K562 (cell line): ENCODE results near the gene SLC14A1. TPM values are rescaled to one million over a fixed set of nuclear protein-coding genes. Genes with fewer than 3 reads are reported as not detected.

Experiments
- ATAC-seq: fragments of 200-7000 bp; cut with Tn5 transposase; 3 replicates; pipeline ENCODE4 v1.9.1; 2020; ENCODE audit warnings: moderate library complexity
- BruUV-seq: library from RNA; stranded (reverse); fragments of 400-500 nt; replicated peaks from 2 replicates; lab custom pipeline; 2021; lab: Mats Ljungman, UMichigan
- CTCF ChIA-PET: fragments of 300-600 bp; formaldehyde crosslinking; extraction: SDS; loops from one replicate; lab custom pipeline; 2021; ENCODE audit warnings: low intra/inter-chr PET ratio; lab: Yijun Ruan, JAX
- POLR2A ChIA-PET: fragments of 300-600, 350-650 bp; sonication (Branson Sonifier 250); formaldehyde crosslinking; extraction: SDS; loops from one replicate; lab custom pipeline; 2021; ENCODE audit warnings: antibody characterized with exemption, inconsistent platforms; lab: Yijun Ruan, JAX
- DNase-seq, 4 experiments: peaks; one replicate each; pipeline versions ENCODE4 v3.0.0 to v3.0.0-alpha.2; 2011 to 2018; ENCODE audit warnings: low spot score in 3 of 4, mixed read lengths in 3 of 4; ENCODE audit errors: extremely low read depth in 1 of 4
- FAIRE-seq: peaks from 2 replicates; lab custom pipeline; 2011; peaks lifted over from hg19 to GRCh38; lab: Jason Lieb, UNC
- H2AFZ ChIP-seq: 2 replicates; pipeline ENCODE4 v1.6.0; 2011; ENCODE audit warnings: low read depth, low read length, control low read depth, inconsistent platforms
- H3K27ac ChIP-seq: fragments of 200-600 bp; 3 replicates; pipeline ENCODE4 v1.8.0; 2011; ENCODE audit warnings: low read depth, mild to moderate bottlenecking, control low read depth, inconsistent platforms, low read length, moderate library complexity, mixed read lengths; ENCODE audit errors: extremely low read depth
- H3K27me3 ChIP-seq, 2 experiments: fragments of 300-600 bp in 1 of 2; 2 replicates in 1 of 2; 3 replicates in 1 of 2; pipeline versions ENCODE4 v1.6.0 to v1.8.0; 2011; ENCODE audit warnings: inconsistent platforms in 2 of 2, low read length in 2 of 2, mild to moderate bottlenecking in 1 of 2, mixed read lengths in 1 of 2, moderate library complexity in 1 of 2; ENCODE audit not compliant: control insufficient read depth in 2 of 2, insufficient read depth in 2 of 2
- H3K36me3 ChIP-seq: fragments of 300-600 bp; 3 replicates; pipeline ENCODE4 v1.8.0; 2011; ENCODE audit warnings: mild to moderate bottlenecking, low read length, inconsistent platforms; ENCODE audit not compliant: control insufficient read depth, insufficient read depth
- H3K4me1 ChIP-seq, 2 experiments: fragments of 200-600 bp in 1 of 2; replicated peaks in 1 of 2; 2 replicates in 1 of 2; 3 replicates in 1 of 2; pipeline versions ENCODE4 v1.5.1 to v1.8.0; 2011; ENCODE audit warnings: inconsistent platforms in 2 of 2, low read length in 2 of 2, mild to moderate bottlenecking in 1 of 2, mixed read lengths in 1 of 2, moderate library complexity in 1 of 2; ENCODE audit not compliant: control insufficient read depth in 2 of 2, insufficient read depth in 2 of 2
- H3K4me2 ChIP-seq: 2 replicates; pipeline ENCODE4 v1.6.1; 2011; ENCODE audit warnings: low read length, control low read depth, inconsistent platforms, mixed read lengths; ENCODE audit not compliant: insufficient read depth
- H3K4me3 ChIP-seq: fragments of 200-600 bp; sonication (generic), shearing (Covaris generic); 2 replicates; pipeline ENCODE4 v1.5.1; 2016; ENCODE audit warnings: control low read depth, inconsistent platforms
- H3K79me2 ChIP-seq: fragments of 200-600 bp; 3 replicates; pipeline ENCODE4 v1.8.0; 2011; ENCODE audit warnings: low read length, inconsistent platforms; ENCODE audit not compliant: control insufficient read depth, insufficient read depth
- H3K9ac ChIP-seq, 2 experiments: 2 replicates each; pipeline versions ENCODE4 v1.6.0 to v1.6.1; 2011; ENCODE audit warnings: low read depth in 2 of 2, low read length in 2 of 2, control low read depth in 1 of 2, inconsistent platforms in 1 of 2, mild to moderate bottlenecking in 1 of 2, mixed read lengths in 1 of 2; ENCODE audit not compliant: insufficient read depth in 1 of 2
- H3K9me1 ChIP-seq: one replicate; pipeline ENCODE4 v1.6.0; 2011; ENCODE audit warnings: inconsistent platforms, mild to moderate bottlenecking, low read length, moderate library complexity; ENCODE audit not compliant: control insufficient read depth, insufficient read depth
- H3K9me3 ChIP-seq: replicated peaks from 2 replicates; pipeline ENCODE4 v1.5.1; 2011; ENCODE audit warnings: low read depth, low read length, inconsistent platforms; ENCODE audit not compliant: control insufficient read depth, insufficient read depth
- H4K20me1 ChIP-seq: replicated peaks from 2 replicates; pipeline ENCODE4 v1.6.1; 2011; ENCODE audit warnings: low read length, inconsistent platforms, mixed read lengths; ENCODE audit not compliant: control insufficient read depth, insufficient read depth
- CBX1 ChIP-seq: sonication (generic); IDR thresholded peaks from 2 replicates; pipeline ENCODE4 v1.6.1; 2016; ENCODE audit warnings: antibody characterized with exemption, low read depth, mild to moderate bottlenecking
- CBX3 ChIP-seq, 2 experiments: IDR thresholded peaks; 1 replicate in 1 of 2; 2 replicates in 1 of 2; pipeline ENCODE4 v1.6.1; 2012; ENCODE audit warnings: inconsistent platforms in 2 of 2, low read length in 2 of 2, borderline replicate concordance in 1 of 2, control low read depth in 1 of 2
- CBX5 ChIP-seq: IDR thresholded peaks from 2 replicates; pipeline ENCODE4 v1.6.1; 2014; ENCODE audit warnings: low read depth, borderline replicate concordance
- DLX4 ChIP-seq: fragments of 250-450 bp; sonication (Bioruptor Pico); IDR thresholded peaks from 2 replicates; pipeline ENCODE4 v1.6.1; 2021; ENCODE audit warnings: mild to moderate bottlenecking
- DPF2 ChIP-seq: fragments of 450-650 bp; IDR thresholded peaks from 2 replicates; pipeline ENCODE4 v1.6.1; 2016
- EGR1 ChIP-seq: fragments of 450-650 bp; conservative IDR thresholded peaks from 2 replicates; pipeline ENCODE4 v1.6.1; 2017; ENCODE audit warnings: mild to moderate bottlenecking
- ESRRA ChIP-seq: fragments of 450-650 bp; IDR thresholded peaks from 2 replicates; pipeline ENCODE4 v1.6.1; 2014; ENCODE audit warnings: low read depth, mild to moderate bottlenecking, moderate library complexity, borderline replicate concordance
- MAX ChIP-seq: sonication (generic); formaldehyde crosslinking; IDR thresholded peaks from 2 replicates; pipeline ENCODE4 v1.9.0; 2022; ENCODE audit warnings: mild to moderate bottlenecking, missing genetic modification reagents
- MCM5 ChIP-seq: fragments of 450-650 bp; IDR thresholded peaks from 2 replicates; pipeline ENCODE4 v1.6.1; 2016; ENCODE audit warnings: low read depth
- MEF2D ChIP-seq: conservative IDR thresholded peaks from 2 replicates; pipeline ENCODE4 v1.6.1; 2016; ENCODE audit warnings: low read depth, missing genetic modification characterization, missing compliant biosample characterization
- RNF2 ChIP-seq: sonication (generic); IDR thresholded peaks from 2 replicates; pipeline ENCODE4 v1.6.1; 2016
- THAP7 ChIP-seq: fragments of 250-450 bp; sonication (Bioruptor Pico); IDR thresholded peaks from 2 replicates; pipeline ENCODE4 v1.5.0; 2021
- THRB ChIP-seq: fragments of 450-650 bp; formaldehyde crosslinking; conservative IDR thresholded peaks from 2 replicates; pipeline ENCODE4 v1.4.0; 2022; ENCODE audit warnings: mild to moderate bottlenecking, missing genetic modification characterization
- XRCC3 ChIP-seq: fragments of 450-650 bp; IDR thresholded peaks from 2 replicates; pipeline ENCODE4 v1.6.1; 2017; ENCODE audit warnings: mild to moderate bottlenecking, moderate library complexity
- ZNF124 ChIP-seq: sonication (generic); formaldehyde crosslinking; IDR thresholded peaks from 2 replicates; pipeline ENCODE4 v1.8.1; 2022; ENCODE audit warnings: missing genetic modification reagents
- ZNF217 ChIP-seq: sonication (generic); formaldehyde crosslinking; IDR thresholded peaks from 2 replicates; pipeline ENCODE4 v1.8.0; 2022; ENCODE audit warnings: mild to moderate bottlenecking, missing genetic modification reagents
- ZNF253 ChIP-seq: fragments of 250-450 bp; sonication (Bioruptor Pico); conservative IDR thresholded peaks from 2 replicates; pipeline ENCODE4 v1.6.1; 2021; ENCODE audit warnings: mild to moderate bottlenecking
- WGBS: fragments of 100-300 bp; shearing (Covaris generic); methylation state at CpG from one replicate; pipeline ENCODE4 v1.1.6; 2016; ENCODE audit warnings: low coverage, mixed read lengths; ENCODE audit not compliant: insufficient coverage; ENCODE audit errors: missing lambda C conversion rate; 5-methylcytosine and 5-hydroxymethylcytosine counted together
- in situ Hi-C: fragments of 300-500 bp; cut with MboI; formaldehyde crosslinking; loops from 4 replicates; pipeline ENCODE4 v1.15.0; 2018; ENCODE audit warnings: inconsistent platforms, mixed read lengths
- intact Hi-C: fragments of 100-400 bp; cut with micrococcal nuclease; formaldehyde crosslinking; loops from 2 replicates; pipeline ENCODE4 v1.14.2; 2022
- polyA plus RNA-seq, 8 experiments: library from polyadenylated mRNA; depleted of rRNA in 4 of 8; stranded (reverse) in 5 of 8; unstranded in 3 of 8; fragments of >200 nt; fragmentation: Nextera tagmentation in 2 of 8; fragmentation: Illumina TruSeq in 1 of 8; extraction: Ambion mirVana in 2 of 8; extraction: Trizol in 1 of 8; gene quantifications; 2 replicates each; pipeline versions ENCODE4 v1.2.1 to v1.2.3, GENCODE V29; 2011 to 2014; ENCODE audit warnings: inconsistent platforms in 1 of 8, missing spikeins in 1 of 8
- total RNA-seq, 7 experiments: library from RNA; depleted of rRNA in 6 of 7; stranded (reverse); fragments of >200 nt in 6 of 7; fragmentation: Illumina TruSeq in 2 of 7; extraction: Trizol in 2 of 7; gene quantifications; 2 replicates each; pipeline versions ENCODE4 v1.2.1 to v1.2.3, GENCODE V29; 2011 to 2021; ENCODE audit warnings: low replicate concordance in 1 of 7

Gene SLC14A1
- total and polyA plus RNA-seq, 9 of the 15 experiments (the other 6 are each of a cell fraction or from before 2014, with no cell fraction given) = 0.14 to 0.40 (median 0.20) TPM; not detected in 6

- CTCF ChIA-PET = no interaction called here
- no peak overlapping the region for H3K27ac ChIP-seq
- ATAC-seq (no peak), FAIRE-seq (no peak), DNase-seq (no peak)
- intact Hi-C loops (no loop called here), in situ Hi-C loops (no loop called here)
- H3K4me3 ChIP-seq = no peak overlapping the region
- H3K27me3 ChIP-seq = 0 out of 5 replicates have a peak, but pooled peaks cover 0 to under 1% of the 10 kb centered on the region in 2 experiments
- no peak overlapping the region for H3K4me2 ChIP-seq
- POLR2A ChIA-PET = no interaction called here
- no peaks in the 10 kb centered on the region for H3K9me1 ChIP-seq
- peaks cover 2% of the 10 kb centered on the region; the same call in 1 of the 2 replicates for H3K9me3 ChIP-seq
- WGBS = 0% methylated on average over 2 of the region's 4 CpGs
- TF ChIP-seq CBX5 (peak; percentile 75; the same call in 1 of the 2 replicates), DPF2 (no peak), MCM5 (no peak), CBX1 (0 out of 2 replicates have a peak, but pooled peaks have one; percentile 45), ZNF124 (CRISPR knock-in tag) (peak; percentile 96), ZNF253 (CRISPR knock-in tag) (no peak), CBX3 (IDR thresholded peaks at IDR 0.05; ENCODE audit: borderline replicate concordance in 1 of 2, low read length in 2 of 2) (peak in 1 of 2 experiments; percentile 47; a peak in 1 of 3 replicates), XRCC3 (no peak)
- no peaks in the 10 kb centered on the region for H4K20me1 ChIP-seq
- no peaks in the 10 kb centered on the region for H3K4me1 ChIP-seq
- H2AFZ ChIP-seq = no peak overlapping the region
- H3K9ac ChIP-seq = no peak overlapping the region
- H3K79me2 ChIP-seq = no peaks in the 10 kb centered on the region
- no peaks in the 10 kb centered on the region for H3K36me3 ChIP-seq
- no TSS peak for BruUV-seq
These were observed 15.2 kb upstream of the SLC14A1 start for GRCh38 chr18:45708831-45709230.

GRCh38 chr18:45712061-45712460 lies 11.9 kb upstream of the SLC14A1 start:
- CTCF ChIA-PET = no interaction called here
- TF ChIP-seq ESRRA (no peak), ZNF217 (CRISPR knock-in tag) (no peak), MAX (no peak), THRB (CRISPR knock-in tag) (no peak), EGR1 (no peak), THAP7 (CRISPR knock-in tag) (no peak), RNF2 (no peak), DLX4 (no peak), MEF2D (no peak)

More at GRCh38 chr18:45712061-45712460, 11.9 kb upstream of the SLC14A1 start:
- POLR2A ChIA-PET = no interaction called here
- Histone ChIP-seq H3K9ac (no peak overlapping the region), H3K4me3 (no peak overlapping the region), H2AFZ (no peak overlapping the region), H3K36me3 (no peaks in the 10 kb centered on the region), H3K79me2 (no peaks in the 10 kb centered on the region), H3K27ac (no peak overlapping the region), H3K4me2 (no peak overlapping the region), H3K27me3 (peaks cover 0 to 10% of the 10 kb centered on the region in 2 experiments; a peak in 2 of 5 replicates), H3K9me1 (no peaks in the 10 kb centered on the region), H3K9me3 (peaks cover 2% of the 10 kb centered on the region; the same call in 1 of the 2 replicates), H3K4me1 (no peaks in the 10 kb centered on the region), H4K20me1 (no peaks in the 10 kb centered on the region)
- intact Hi-C loops = no loop called here
- BruUV-seq = no TSS peak
- in situ Hi-C loops = no loop called here
- no peak for DNase-seq
- FAIRE-seq = no peak
- ATAC-seq = no peak
